Mononuclear cell (primary cell): ENCODE data around the gene PAX3. TPM values are rescaled to one million over a fixed set of nuclear protein-coding genes. Genes with fewer than 3 reads are reported as not detected.

Experiments used
- H3K27me3 ChIP-seq: 2 replicates; pipeline ENCODE4 v1.6.0; 2011; ENCODE audit warnings: low read length, control low read depth; ENCODE audit not compliant: insufficient read depth
- H3K4me1 ChIP-seq: 2 replicates; pipeline ENCODE4 v1.5.1; 2011; ENCODE audit warnings: mild to moderate bottlenecking, low read length, control low read depth; ENCODE audit not compliant: insufficient read depth
- H3K4me3 ChIP-seq: 2 replicates; pipeline ENCODE4 v1.5.1; 2011; ENCODE audit warnings: mild to moderate bottlenecking, low read length, moderate library complexity
- H3K9me3 ChIP-seq: 2 replicates; pipeline ENCODE4 v1.5.1; 2011; ENCODE audit warnings: low read depth, mild to moderate bottlenecking, control low read depth, low read length
- total RNA-seq: library from RNA; depleted of rRNA; stranded (reverse); fragments of >200 nt; gene quantifications from one replicate; pipeline ENCODE4 v1.2.3, GENCODE V29; 2012

Gene PAX3
- total RNA-seq, 1 donor, result 0.21 TPM

- H3K4me3 ChIP-seq, result peak overlapping the region; percentile 40
- peaks cover 99% of the 10 kb centered on the region for H3K27me3 ChIP-seq
- no peaks in the 10 kb centered on the region for H3K9me3 ChIP-seq
- peaks cover 45% of the 10 kb centered on the region for H3K4me1 ChIP-seq
Observed at GRCh38 chr2:222304737-222305515, 6.1 kb upstream of the PAX3 start.

- H3K9me3 ChIP-seq, result no peaks in the 10 kb centered on the region
- peak overlapping the region; percentile 40 for H3K4me3 ChIP-seq
- H3K27me3 ChIP-seq, result peaks cover 99% of the 10 kb centered on the region
- H3K4me1 ChIP-seq, result peaks cover 46% of the 10 kb centered on the region
Observed at GRCh38 chr2:222303828-222304736, 5.3 kb upstream of the PAX3 start.

GRCh38 chr2:222303045-222303827, 4.4 kb upstream of the PAX3 start:
- Histone ChIP-seq H3K4me1 (peaks cover 55% of the 10 kb centered on the region), H3K4me3 (no peak overlapping the region), H3K9me3 (no peaks in the 10 kb centered on the region), H3K27me3 (peaks cover 99% of the 10 kb centered on the region)

- H3K27me3 ChIP-seq, result peaks cover 99% of the 10 kb centered on the region
- no peaks in the 10 kb centered on the region for H3K9me3 ChIP-seq
- H3K4me1 ChIP-seq, result peaks cover 63% of the 10 kb centered on the region
Observed at GRCh38 chr2:222302178-222303018, 3.6 kb upstream of the PAX3 start.

GRCh38 chr2:222301796-222302118, 3.0 kb upstream of the PAX3 start:
- no peak overlapping the region for H3K4me3 ChIP-seq
- H3K4me1 ChIP-seq, result peaks cover 64% of the 10 kb centered on the region
- H3K9me3 ChIP-seq, result no peaks in the 10 kb centered on the region
- peaks cover 99% of the 10 kb centered on the region for H3K27me3 ChIP-seq

More at GRCh38 chr2:222302178-222303018, 3.6 kb upstream of the PAX3 start:
- H3K4me3 ChIP-seq, result no peak overlapping the region

GRCh38 chr2:222301053-222301795, 2.4 kb upstream of the PAX3 start:
- Histone ChIP-seq H3K4me1 (peaks cover 64% of the 10 kb centered on the region), H3K9me3 (no peaks in the 10 kb centered on the region), H3K27me3 (peaks cover 99% of the 10 kb centered on the region), H3K4me3 (no peak overlapping the region)

GRCh38 chr2:222300726-222301052, 1.9 kb upstream of the PAX3 start:
- H3K4me1 ChIP-seq, result peaks cover 63% of the 10 kb centered on the region
- H3K4me3 ChIP-seq, result no peak overlapping the region
- H3K9me3 ChIP-seq, result no peaks in the 10 kb centered on the region
- H3K27me3 ChIP-seq, result peaks cover 99% of the 10 kb centered on the region

GRCh38 chr2:222299906-222300725, 1.3 kb upstream of the PAX3 start:
- H3K4me1 ChIP-seq, result peaks cover 63% of the 10 kb centered on the region
- H3K4me3 ChIP-seq, result no peak overlapping the region
- peaks cover 100% of the 10 kb centered on the region for H3K27me3 ChIP-seq
- H3K9me3 ChIP-seq, result no peaks in the 10 kb centered on the region

- Histone ChIP-seq H3K27me3 (peaks cover 99% of the 10 kb centered on the region), H3K9me3 (no peaks in the 10 kb centered on the region), H3K4me3 (no peak overlapping the region), H3K4me1 (peaks cover 50% of the 10 kb centered on the region)
Observed at GRCh38 chr2:222298001-222298310, 842 bp downstream of the PAX3 start.

GRCh38 chr2:222297600-222297935, 1.2 kb downstream of the PAX3 start:
- peaks cover 48% of the 10 kb centered on the region for H3K4me1 ChIP-seq
- peaks cover 99% of the 10 kb centered on the region for H3K27me3 ChIP-seq
- H3K9me3 ChIP-seq, result no peaks in the 10 kb centered on the region
- H3K4me3 ChIP-seq, result no peak overlapping the region

- H3K4me3 ChIP-seq, result no peak overlapping the region
- H3K4me1 ChIP-seq, result peaks cover 43% of the 10 kb centered on the region
- H3K27me3 ChIP-seq, result peaks cover 99% of the 10 kb centered on the region
- no peaks in the 10 kb centered on the region for H3K9me3 ChIP-seq
Observed at GRCh38 chr2:222296911-222297599, 1.7 kb downstream of the PAX3 start.

- H3K4me1 ChIP-seq, result peaks cover 43% of the 10 kb centered on the region
- H3K9me3 ChIP-seq, result no peaks in the 10 kb centered on the region
- no peak overlapping the region for H3K4me3 ChIP-seq
- peaks cover 99% of the 10 kb centered on the region for H3K27me3 ChIP-seq
Observed at GRCh38 chr2:222296311-222296741, 2.5 kb downstream of the PAX3 start.
